ENCODE measurements around the gene CHCHD4.
"Not testable (repeated sequence)": the region's sequence is repeated elsewhere in the genome, so short reads cannot be mapped to it uniquely, and the experiment has no call there.

- TF ChIP-seq POLR2A, CTCF (IDR thresholded peaks at IDR 0.05): not testable (repeated sequence)
These were observed 14.8 kb downstream of the CHCHD4 start for GRCh38 chr3:14109821-14110220.

All from testis (tissue), 2 donors.